ENCODE results near the gene DCTN5. TPM values are rescaled to one million over a fixed set of nuclear protein-coding genes. Genes with fewer than 3 reads are reported as not detected.

Gene DCTN5
- total and polyA plus RNA-seq, 2 of the 13 experiments (the other 11 are each of a cell fraction or from before 2014, with no cell fraction given): 105 to 207 TPM

DNA sequence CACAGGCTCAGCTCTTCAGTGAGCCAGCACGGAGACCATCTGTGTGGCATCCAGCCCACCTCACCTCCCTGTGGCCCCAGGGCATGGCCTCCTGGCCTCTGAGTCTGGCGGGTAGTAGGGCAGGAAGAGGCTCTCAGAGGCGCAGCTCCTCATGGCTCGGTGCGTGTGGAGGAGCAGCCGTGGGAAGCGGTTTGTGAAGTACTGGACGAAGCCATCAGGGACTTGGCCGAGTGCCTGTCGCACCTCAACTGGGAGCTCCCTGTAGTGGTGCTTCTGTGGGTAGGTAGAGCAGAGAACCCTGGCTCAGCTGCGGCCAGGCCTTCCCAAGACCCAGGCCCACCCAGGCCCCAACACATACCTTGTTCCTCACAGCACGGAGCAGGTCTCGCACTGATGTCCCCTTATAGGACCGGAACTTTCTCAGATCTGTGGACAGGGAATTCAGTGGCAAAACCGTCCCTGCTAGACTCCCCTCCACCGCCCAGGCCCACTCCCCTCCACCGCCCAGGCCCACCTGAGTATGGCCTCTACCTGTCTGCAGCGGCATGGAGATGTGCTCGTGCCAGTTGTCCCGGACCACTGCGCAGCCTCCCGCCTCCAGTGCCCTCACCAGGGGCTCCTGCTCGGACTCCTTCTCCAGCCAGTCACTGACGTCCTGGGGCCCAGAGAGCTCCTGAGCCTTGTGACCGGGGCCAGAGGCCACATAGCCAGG, 49.7 kb downstream of the DCTN5 start (continued):
- TF ChIP-seq, protein P1, sequence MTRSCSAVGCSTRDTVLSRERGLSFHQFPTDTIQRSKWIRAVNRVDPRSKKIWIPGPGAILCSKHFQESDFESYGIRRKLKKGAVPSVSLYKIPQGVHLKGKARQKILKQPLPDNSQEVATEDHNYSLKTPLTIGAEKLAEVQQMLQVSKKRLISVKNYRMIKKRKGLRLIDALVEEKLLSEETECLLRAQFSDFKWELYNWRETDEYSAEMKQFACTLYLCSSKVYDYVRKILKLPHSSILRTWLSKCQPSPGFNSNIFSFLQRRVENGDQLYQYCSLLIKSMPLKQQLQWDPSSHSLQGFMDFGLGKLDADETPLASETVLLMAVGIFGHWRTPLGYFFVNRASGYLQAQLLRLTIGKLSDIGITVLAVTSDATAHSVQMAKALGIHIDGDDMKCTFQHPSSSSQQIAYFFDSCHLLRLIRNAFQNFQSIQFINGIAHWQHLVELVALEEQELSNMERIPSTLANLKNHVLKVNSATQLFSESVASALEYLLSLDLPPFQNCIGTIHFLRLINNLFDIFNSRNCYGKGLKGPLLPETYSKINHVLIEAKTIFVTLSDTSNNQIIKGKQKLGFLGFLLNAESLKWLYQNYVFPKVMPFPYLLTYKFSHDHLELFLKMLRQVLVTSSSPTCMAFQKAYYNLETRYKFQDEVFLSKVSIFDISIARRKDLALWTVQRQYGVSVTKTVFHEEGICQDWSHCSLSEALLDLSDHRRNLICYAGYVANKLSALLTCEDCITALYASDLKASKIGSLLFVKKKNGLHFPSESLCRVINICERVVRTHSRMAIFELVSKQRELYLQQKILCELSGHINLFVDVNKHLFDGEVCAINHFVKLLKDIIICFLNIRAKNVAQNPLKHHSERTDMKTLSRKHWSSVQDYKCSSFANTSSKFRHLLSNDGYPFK (CRISPR knock-in tag; IDR thresholded peaks at IDR 0.05; ENCODE audit: borderline replicate concordance): 0 out of 2 replicates have a peak, but pooled peaks have one; percentile 2
- TF ChIP-seq ZFY (CRISPR knock-in tag; IDR thresholded peaks at IDR 0.05) (0 out of 2 replicates have a peak, but pooled peaks have one; percentile 16), POLR2AphosphoS5 (IDR thresholded peaks at IDR 0.05; ENCODE audit: low read depth, low read length) (peak; percentile 31; the same call in 1 of the 2 replicates), KDM5A (IDR thresholded peaks at IDR 0.05; ENCODE audit: borderline replicate concordance, low read length) (no peak), ZKSCAN1 (IDR thresholded peaks at IDR 0.05; ENCODE audit: low read length) (peak; percentile 77; the same call in 1 of the 2 replicates), AGO2 (optimal IDR thresholded peaks at IDR 0.05; ENCODE audit: low read depth, low read length) (peak; percentile 95), FIP1L1 (IDR thresholded peaks at IDR 0.05; ENCODE audit: borderline replicate concordance, insufficient read depth, low read depth, low read length) (no peak), POLR2G (IDR thresholded peaks at IDR 0.05; ENCODE audit: low read depth, low read length) (peak; percentile 17; the same call in 1 of the 2 replicates), POLR2A (IDR thresholded peaks at IDR 0.05; ENCODE audit: insufficient read depth in 1 of 2, low read depth in 2 of 2, low read length in 2 of 2) (peak in 1 of 2 experiments; percentile 30; a peak in 1 of 4 replicates), ZSCAN31 (CRISPR knock-in tag; IDR thresholded peaks at IDR 0.05; ENCODE audit: low read depth) (no peak), HNRNPH1 (optimal IDR thresholded peaks at IDR 0.05; ENCODE audit: low read depth, low read length) (peak; percentile 17), DNMT1 (CRISPR knock-in tag; IDR thresholded peaks at IDR 0.05) (peak; percentile 44; the same call in 1 of the 2 replicates)
